Neuronal stem cell (in vitro differentiated cells): ENCODE results near the gene FHL3.

Source experiments
- DNase-seq: peaks from one replicate; pipeline ENCODE4 v3.0.0-alpha.2; 2013; ENCODE audit warnings: low spot score
- H2AFZ ChIP-seq: one replicate; pipeline ENCODE4 v1.6.1; 2013; ENCODE audit warnings: mild to moderate bottlenecking, low read length, inconsistent platforms
- H2AK5ac ChIP-seq: 2 replicates; pipeline ENCODE4 v1.6.1; 2013; ENCODE audit warnings: low read depth, mild to moderate bottlenecking, inconsistent platforms, low read length, moderate library complexity, mixed read lengths
- H2BK120ac ChIP-seq: 2 replicates; pipeline ENCODE4 v1.6.1; 2013; ENCODE audit warnings: low read depth, mild to moderate bottlenecking, inconsistent platforms, low read length, moderate library complexity, mixed read lengths
- H2BK12ac ChIP-seq: one replicate; pipeline ENCODE4 v1.6.1; 2013; ENCODE audit warnings: low read length, inconsistent platforms
- H2BK15ac ChIP-seq: 2 replicates; pipeline ENCODE4 v1.6.1; 2013; ENCODE audit warnings: mild to moderate bottlenecking, low read length, inconsistent platforms, mixed read lengths
- H2BK5ac ChIP-seq: one replicate; pipeline ENCODE4 v1.6.1; 2013; ENCODE audit warnings: inconsistent platforms, mild to moderate bottlenecking, low read length, moderate library complexity
- H3K14ac ChIP-seq: one replicate; pipeline ENCODE4 v1.6.1; 2013; ENCODE audit warnings: low read length, inconsistent platforms
- H3K18ac ChIP-seq: 2 replicates; pipeline ENCODE4 v1.6.1; 2013; ENCODE audit warnings: low read length, inconsistent platforms
- H3K23ac ChIP-seq: 2 replicates; pipeline ENCODE4 v1.6.1; 2013; ENCODE audit warnings: low read depth, mild to moderate bottlenecking, mixed read lengths, low read length, inconsistent platforms; ENCODE audit not compliant: poor library complexity
- H3K27ac ChIP-seq: replicated peaks from 3 replicates; pipeline ENCODE4 v1.5.1; 2013; ENCODE audit warnings: low read length, inconsistent platforms
- H3K27me3 ChIP-seq, 3 experiments: 2 replicates each; pipeline ENCODE4 v1.6.1; 2013; ENCODE audit warnings: low read length in 3 of 3, mild to moderate bottlenecking in 2 of 3, inconsistent platforms in 1 of 3, low read depth in 1 of 3, mixed read lengths in 1 of 3, moderate library complexity in 1 of 3; ENCODE audit not compliant: control insufficient read depth in 3 of 3, insufficient read depth in 3 of 3
- H3K36me3 ChIP-seq, 2 donors: replicated peaks in 1 of 2; 2 replicates each; pipeline ENCODE4 v1.6.1; 2013; ENCODE audit warnings: low read length in 2 of 2; ENCODE audit not compliant: control insufficient read depth in 2 of 2, insufficient read depth in 2 of 2
- H3K4ac ChIP-seq: 2 replicates; pipeline ENCODE4 v1.6.1; 2013; ENCODE audit warnings: inconsistent platforms, mild to moderate bottlenecking, low read length, moderate library complexity
- H3K4me1 ChIP-seq, 2 donors: 1 replicate in 1 of 2; 2 replicates in 1 of 2; pipeline ENCODE4 v1.6.1; 2013; ENCODE audit warnings: low read length in 2 of 2, low read depth in 1 of 2; ENCODE audit not compliant: control insufficient read depth in 2 of 2, insufficient read depth in 1 of 2
- H3K4me2 ChIP-seq: one replicate; pipeline ENCODE4 v1.6.1; 2013; ENCODE audit warnings: mild to moderate bottlenecking, low read length, inconsistent platforms; ENCODE audit not compliant: insufficient read depth, poor library complexity, severe bottlenecking
- H3K4me3 ChIP-seq, 2 donors: 2 replicates each; pipeline ENCODE4 v1.5.1; 2013; ENCODE audit warnings: low read length in 2 of 2, mild to moderate bottlenecking in 2 of 2, inconsistent platforms in 1 of 2, moderate library complexity in 1 of 2
- H3K79me1 ChIP-seq: one replicate; pipeline ENCODE4 v1.6.1; 2013; ENCODE audit warnings: low read depth, mild to moderate bottlenecking, inconsistent platforms, low read length, moderate library complexity
- H3K9ac ChIP-seq: one replicate; pipeline ENCODE4 v1.6.1; 2013; ENCODE audit warnings: mild to moderate bottlenecking, low read depth, low read length, inconsistent platforms; ENCODE audit not compliant: poor library complexity
- H3K9me3 ChIP-seq, 2 donors: replicated peaks in 1 of 2; 2 replicates each; pipeline versions ENCODE3 to v1.6.1; 2013; ENCODE audit warnings: low read length in 2 of 2, mild to moderate bottlenecking in 2 of 2, inconsistent platforms in 1 of 2, low read depth in 1 of 2, mixed read lengths in 1 of 2, moderate library complexity in 1 of 2; ENCODE audit not compliant: control insufficient read depth in 2 of 2, insufficient read depth in 1 of 2
- H4K8ac ChIP-seq: one replicate; pipeline ENCODE4 v1.6.1; 2013; ENCODE audit warnings: low read depth, mild to moderate bottlenecking, inconsistent platforms, low read length, moderate library complexity
- H4K91ac ChIP-seq: one replicate; pipeline ENCODE4 v1.6.1; 2013; ENCODE audit warnings: low read length, low read depth, mild to moderate bottlenecking, inconsistent platforms; ENCODE audit not compliant: poor library complexity
- WGBS, 2 donors: extraction: QIAGEN DNeasy Blood & Tissue Kit; methylation state at CpG; one replicate each; pipeline ENCODE4 v1.1.7; 2013; ENCODE audit warnings: missing lambda C conversion rate in 2 of 2, mixed read lengths in 1 of 2; ENCODE audit not compliant: insufficient read length in 2 of 2, insufficient replicate concordance in 1 of 2; ENCODE audit errors: extremely low coverage in 2 of 2; 5-methylcytosine and 5-hydroxymethylcytosine counted together

FHL3 gene

GRCh38 chr1:38031513-38031866, 26.2 kb upstream of the FHL3 start:
- Histone ChIP-seq H2BK15ac (no peak overlapping the region), H4K91ac (no peak overlapping the region), H3K4me3 (no peak overlapping the region), H3K14ac (no peak overlapping the region), H3K27me3 (no peaks in the 10 kb centered on the region), H3K4me1 (peaks cover 28 to 44% of the 10 kb centered on the region in 2 donors), H2BK120ac (no peak overlapping the region), H3K18ac (peak overlapping the region; percentile 52), H2AK5ac (no peak overlapping the region), H3K4ac (no peak overlapping the region), H3K23ac (peak overlapping the region; percentile 12), H3K9ac (no peak overlapping the region), H3K9me3 (no peaks in the 10 kb centered on the region), H4K8ac (no peak overlapping the region), H3K4me2 (no peak overlapping the region), H3K27ac (no peak overlapping the region), H3K36me3 (peaks cover 0 to 8% of the 10 kb centered on the region in 2 donors), H2BK5ac (no peak overlapping the region), H3K79me1 (no peaks in the 10 kb centered on the region), H2BK12ac (no peak overlapping the region), H2AFZ (no peak overlapping the region)
- DNase-seq = no peak
- no CpG with 5 or more reads among the region's 4 CpGs for WGBS, 2 donors

- peaks cover 28 to 44% of the 10 kb centered on the region in 2 donors for H3K4me1 ChIP-seq
- no peak overlapping the region for H3K4ac ChIP-seq
- no peak for DNase-seq
- H2AFZ ChIP-seq = no peak overlapping the region
- no CpG with 5 or more reads among the region's 17 CpGs for WGBS, 2 donors
- no peak overlapping the region for H3K9ac ChIP-seq
- no peak overlapping the region for H2BK12ac ChIP-seq
- H3K4me3 ChIP-seq = no peak overlapping the region
- H3K36me3 ChIP-seq = peaks cover 2 to 12% of the 10 kb centered on the region in 2 donors
- H4K91ac ChIP-seq = no peak overlapping the region
- H2BK5ac ChIP-seq = peak overlapping the region; percentile 31
- no peak overlapping the region for H3K23ac ChIP-seq
- peak overlapping the region; percentile 78 for H3K18ac ChIP-seq
- H4K8ac ChIP-seq = no peak overlapping the region
- H3K79me1 ChIP-seq = no peaks in the 10 kb centered on the region
- no peaks in the 10 kb centered on the region for H3K27me3 ChIP-seq
- peak overlapping the region; percentile 91 for H2AK5ac ChIP-seq
- peak overlapping the region; percentile 68 for H2BK120ac ChIP-seq
- no peaks in the 10 kb centered on the region for H3K9me3 ChIP-seq
- H3K4me2 ChIP-seq = no peak overlapping the region
- H3K14ac ChIP-seq = peak overlapping the region; percentile 58
- H2BK15ac ChIP-seq = peak overlapping the region; percentile 64
- H3K27ac ChIP-seq = no peak overlapping the region
Observed at GRCh38 chr1:38030596-38031512, 25.5 kb upstream of the FHL3 start.

- H3K4me3 ChIP-seq = no peak overlapping the region
- no peaks in the 10 kb centered on the region for H3K27me3 ChIP-seq
- no peak overlapping the region for H2AFZ ChIP-seq
- no peak overlapping the region for H3K9ac ChIP-seq
- DNase-seq = no peak
- H3K4me2 ChIP-seq = peak overlapping the region; percentile 36
- H3K18ac ChIP-seq = peak overlapping the region; percentile 94
- no peak overlapping the region for H3K27ac ChIP-seq
- H3K79me1 ChIP-seq = no peaks in the 10 kb centered on the region
- H3K4ac ChIP-seq = peak overlapping the region; percentile 19
- H2BK5ac ChIP-seq = no peak overlapping the region
- no peaks in the 10 kb centered on the region for H3K9me3 ChIP-seq
- H2BK120ac ChIP-seq = no peak overlapping the region
- H3K14ac ChIP-seq = peak overlapping the region; percentile 90
- peaks cover 12 to 22% of the 10 kb centered on the region in 2 donors for H3K36me3 ChIP-seq
- H4K8ac ChIP-seq = no peak overlapping the region
- H2BK15ac ChIP-seq = peak overlapping the region; percentile 2
- peak overlapping the region; percentile 91 for H2AK5ac ChIP-seq
- H2BK12ac ChIP-seq = peak overlapping the region; percentile 23
- H3K4me1 ChIP-seq = peaks cover 28 to 42% of the 10 kb centered on the region in 2 donors
- no CpG with 5 or more reads among the region's 12 CpGs for WGBS, 2 donors
- H3K23ac ChIP-seq = peak overlapping the region; percentile 29
- no peak overlapping the region for H4K91ac ChIP-seq
Observed at GRCh38 chr1:38029685-38030511, 24.6 kb upstream of the FHL3 start.
